D341Med (cell line): Measurements from ENCODE around the gene BHLHE23.
"Not testable (repeated sequence)": the region's sequence is repeated elsewhere in the genome, so short reads cannot be mapped to it uniquely, and the experiment has no call there.

ENCODE experiments used
- DNase-seq: peaks from one replicate; pipeline ENCODE4 v3.0.0; 2012; ENCODE audit warnings: low spot score

Gene BHLHE23

DNA sequence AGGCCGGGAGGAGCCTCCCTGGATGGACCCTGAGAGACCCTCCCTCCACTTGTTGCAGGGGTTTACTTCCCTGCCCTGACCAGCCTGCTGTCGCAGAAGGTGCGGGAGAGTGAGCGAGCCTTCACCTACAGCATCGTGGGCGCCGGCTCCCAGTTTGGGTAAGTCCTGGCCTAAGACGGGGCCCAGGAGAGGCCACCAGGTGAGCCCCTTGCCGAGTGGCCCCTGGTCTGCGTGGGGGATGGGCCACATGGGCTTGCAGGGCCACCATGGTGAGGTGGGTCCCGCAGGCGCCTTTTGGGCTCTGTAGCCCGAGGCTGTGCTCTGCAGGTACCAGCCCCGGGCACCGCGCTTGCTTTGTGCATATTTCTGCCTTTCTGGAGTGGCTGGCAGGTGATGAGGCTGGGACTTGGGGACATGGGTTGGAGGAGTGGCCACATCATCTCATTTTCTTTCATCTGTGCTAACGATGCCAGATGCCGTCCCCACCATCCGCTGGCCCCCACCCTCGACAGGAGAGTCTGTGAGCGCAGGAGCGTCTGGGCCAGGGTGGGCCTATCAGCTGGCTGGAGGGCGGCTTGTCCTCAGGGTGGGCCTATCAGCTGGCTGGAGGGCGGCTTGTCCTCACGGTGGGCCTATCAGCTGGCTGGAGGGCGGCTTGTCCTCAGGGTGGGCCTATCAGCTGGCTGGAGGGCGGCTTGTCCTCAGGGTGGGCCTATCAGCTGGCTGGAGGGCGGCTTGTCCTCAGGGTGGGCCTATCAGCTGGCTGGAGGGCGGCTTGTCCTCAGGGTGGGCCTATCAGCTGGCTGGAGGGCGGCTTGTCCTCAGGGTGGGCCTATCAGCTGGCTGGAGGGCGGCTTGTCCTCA is 46.1 kb downstream of the BHLHE23 start:
- not testable (repeated sequence) for DNase-seq

DNA sequence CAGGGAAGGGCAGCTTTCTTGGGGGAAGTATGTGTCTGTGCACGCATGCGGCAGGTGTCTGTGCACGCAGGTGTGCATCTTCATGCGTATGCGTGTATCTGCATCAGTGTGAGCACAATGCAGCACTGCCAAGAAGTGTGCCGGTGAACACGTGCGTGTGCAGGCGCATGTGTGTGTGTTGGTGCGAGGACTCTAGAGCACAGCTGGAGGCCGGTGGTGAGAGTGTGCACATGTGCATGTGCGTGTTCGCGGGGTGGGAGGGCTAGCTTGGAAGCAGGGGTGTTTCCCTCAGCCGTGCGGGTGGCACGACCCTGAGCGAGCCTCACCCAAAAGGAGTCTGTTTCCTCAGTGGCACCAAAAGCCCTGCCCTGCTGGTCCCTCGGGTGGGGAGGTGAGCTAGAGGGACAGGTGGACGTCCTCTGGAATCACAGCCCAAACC is 46.7 kb downstream of the BHLHE23 start:
- no peak for DNase-seq

DNA sequence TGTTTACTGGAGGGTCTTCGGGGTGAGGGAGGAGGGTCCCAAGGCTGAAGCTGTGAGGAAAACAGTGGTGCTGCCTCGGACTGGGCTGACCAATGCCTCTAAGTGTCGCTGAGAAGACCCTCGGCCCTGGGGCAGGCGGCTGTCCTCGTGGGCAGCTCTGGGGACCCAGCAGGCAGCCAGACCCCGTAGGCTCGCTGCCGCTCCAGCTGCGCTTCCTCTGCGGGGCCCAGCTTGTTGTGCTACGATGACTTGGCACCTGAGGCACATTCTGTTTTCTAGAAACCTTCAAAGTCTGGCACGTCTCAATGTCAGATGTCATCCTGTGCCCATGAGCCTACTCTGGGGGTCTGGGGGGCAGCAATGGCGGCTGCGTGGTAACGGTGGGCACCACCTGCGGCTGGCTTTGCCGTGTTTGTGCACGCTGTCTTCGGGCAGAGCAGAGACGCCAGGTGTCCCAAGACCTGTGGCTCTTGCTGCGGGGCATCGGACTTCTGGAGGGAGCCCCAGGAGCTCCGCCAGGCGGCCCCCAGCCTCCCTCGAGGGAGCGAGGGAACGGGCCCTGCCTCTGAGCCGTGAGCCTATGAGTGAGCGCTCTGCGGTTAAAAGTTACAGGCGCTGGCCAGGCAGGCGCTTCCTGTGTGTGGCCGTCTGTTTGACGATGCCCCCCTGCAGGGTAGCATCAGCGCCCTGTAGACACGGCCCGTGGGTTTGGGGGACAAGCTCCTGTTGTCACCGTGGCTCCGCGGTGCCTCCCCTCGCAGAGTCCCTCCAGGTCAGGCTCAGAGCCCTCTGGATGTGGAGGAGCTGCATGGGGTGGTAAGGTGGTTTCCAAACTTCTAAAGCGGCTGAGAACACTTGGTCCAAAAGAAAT is 47.4 kb downstream of the BHLHE23 start:
- no peak for DNase-seq

- no peak for DNase-seq
Measured at GRCh38 chr20:62958388-62959100, 48.2 kb downstream of the BHLHE23 start.

DNA sequence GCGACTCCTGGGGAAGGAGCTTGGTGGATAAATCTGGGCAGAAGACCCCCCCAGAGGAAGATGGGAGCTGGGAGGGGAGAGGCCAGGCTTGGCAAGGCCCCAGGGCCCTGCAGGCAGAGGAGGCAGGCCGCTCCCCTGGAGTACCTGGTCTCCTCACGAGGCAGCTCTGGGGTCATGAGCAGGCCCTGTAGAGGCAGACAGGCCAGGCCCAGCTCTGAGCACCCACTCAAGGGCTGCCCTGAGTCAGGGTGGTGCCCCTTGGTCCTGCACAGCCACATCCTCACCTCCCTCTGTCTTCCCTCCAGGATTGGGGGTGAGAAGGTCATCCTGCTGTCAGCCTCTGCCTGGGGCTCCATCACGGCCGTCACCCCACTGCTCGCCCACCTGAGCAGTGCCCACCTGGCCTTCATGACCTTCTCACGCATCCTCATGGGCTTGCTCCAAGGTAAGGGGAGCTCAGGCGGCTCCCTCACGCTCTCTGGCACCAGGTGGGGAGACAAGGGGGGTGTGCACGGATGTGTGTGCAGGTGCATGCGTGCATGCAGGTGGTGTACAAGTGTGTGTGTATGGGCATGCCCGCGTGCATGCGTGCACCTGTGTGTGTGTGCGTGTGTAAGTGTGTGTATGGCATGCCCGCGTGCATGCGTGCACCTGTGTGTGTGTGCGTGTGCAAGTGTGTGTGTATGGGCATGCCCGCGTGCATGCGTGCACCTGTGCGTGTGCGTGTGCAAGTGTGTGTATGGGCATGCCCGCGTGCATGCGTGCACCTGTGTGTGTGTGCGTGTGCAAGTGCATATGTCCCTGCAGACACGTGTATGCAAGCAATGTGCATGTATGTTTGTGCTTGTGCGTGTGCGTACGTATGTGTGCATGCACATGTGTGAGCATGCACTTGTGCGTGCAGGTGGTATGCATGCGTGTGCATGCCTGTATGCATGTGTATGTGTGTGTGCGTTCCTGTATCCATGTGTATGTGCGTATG is 49.3 kb downstream of the BHLHE23 start:
- DNase-seq = no peak

GRCh38 chr20:62956387-62957135 is 50.2 kb downstream of the BHLHE23 start:
- DNase-seq = peak; percentile 21
